Mesenchymal stem cell (in vitro differentiated cells and primary cell): ENCODE results near the gene ANKDD1A.

Experiments
- DNase-seq: peaks from one replicate; pipeline ENCODE4 v3.0.0-alpha.2; 2013
- H2AFZ ChIP-seq: one replicate; pipeline ENCODE4 v1.6.1; 2013; ENCODE audit warnings: low read depth, mild to moderate bottlenecking, control low read depth, inconsistent platforms, low read length, moderate library complexity
- H2AK5ac ChIP-seq: 2 replicates; pipeline ENCODE4 v1.6.1; 2013; ENCODE audit warnings: low read length, moderate library complexity, mild to moderate bottlenecking, inconsistent platforms; ENCODE audit not compliant: severe bottlenecking
- H2BK120ac ChIP-seq: one replicate; pipeline ENCODE4 v1.6.1; 2013; ENCODE audit warnings: low read depth, mild to moderate bottlenecking, inconsistent platforms, low read length, moderate library complexity
- H2BK12ac ChIP-seq, 2 experiments: one replicate each; pipeline ENCODE4 v1.6.1; 2013; ENCODE audit warnings: inconsistent platforms in 2 of 2, low read length in 2 of 2, mild to moderate bottlenecking in 2 of 2, moderate library complexity in 2 of 2, control low read depth in 1 of 2
- H2BK15ac ChIP-seq: one replicate; pipeline ENCODE4 v1.6.1; 2013; ENCODE audit warnings: mild to moderate bottlenecking, low read depth, inconsistent platforms; ENCODE audit not compliant: poor library complexity, severe bottlenecking
- H2BK5ac ChIP-seq: 2 replicates; pipeline ENCODE4 v1.6.1; 2013; ENCODE audit warnings: low read depth, mild to moderate bottlenecking, low read length, control low read depth, inconsistent platforms; ENCODE audit not compliant: poor library complexity, severe bottlenecking
- H3K14ac ChIP-seq, 2 experiments: one replicate each; pipeline ENCODE4 v1.6.1; 2013; ENCODE audit warnings: inconsistent platforms in 2 of 2, low read length in 2 of 2, control low read depth in 1 of 2, mild to moderate bottlenecking in 1 of 2, moderate library complexity in 1 of 2
- H3K18ac ChIP-seq, 2 experiments: one replicate each; pipeline ENCODE4 v1.6.1; 2013; ENCODE audit warnings: inconsistent platforms in 2 of 2, low read length in 2 of 2, control low read depth in 1 of 2, low read depth in 1 of 2, mild to moderate bottlenecking in 1 of 2
- H3K23ac ChIP-seq, 2 experiments: one replicate each; pipeline ENCODE4 v1.6.1; 2013; ENCODE audit warnings: inconsistent platforms in 2 of 2, low read length in 2 of 2, mild to moderate bottlenecking in 2 of 2, moderate library complexity in 2 of 2, control low read depth in 1 of 2
- H3K27ac ChIP-seq: 2 replicates; pipeline ENCODE4 v1.5.1; 2013; ENCODE audit warnings: mild to moderate bottlenecking, moderate library complexity, low read length, control low read depth, inconsistent platforms; ENCODE audit not compliant: poor library complexity, severe bottlenecking
- H3K27me3 ChIP-seq, 2 experiments: 2 replicates each; pipeline versions ENCODE4 v1.6.1 to v1.7.0; 2013; ENCODE audit warnings: low read length in 2 of 2, mild to moderate bottlenecking in 2 of 2, moderate library complexity in 2 of 2, control low read depth in 1 of 2, inconsistent platforms in 1 of 2; ENCODE audit not compliant: control insufficient read depth in 1 of 2, insufficient read depth in 1 of 2
- H3K36me3 ChIP-seq, 2 experiments: 2 replicates each; pipeline versions ENCODE4 v1.6.1 to v1.7.0; 2013; ENCODE audit warnings: low read length in 2 of 2, control low read depth in 1 of 2, inconsistent platforms in 1 of 2, low read depth in 1 of 2, mild to moderate bottlenecking in 1 of 2; ENCODE audit not compliant: insufficient read depth in 2 of 2, control insufficient read depth in 1 of 2
- H3K4ac ChIP-seq, 2 experiments: one replicate each; pipeline ENCODE4 v1.6.1; 2013; ENCODE audit warnings: inconsistent platforms in 2 of 2, low read length in 2 of 2, mild to moderate bottlenecking in 2 of 2, moderate library complexity in 2 of 2, control low read depth in 1 of 2, low read depth in 1 of 2
- H3K4me1 ChIP-seq: 2 replicates; pipeline ENCODE4 v1.6.1; 2013; ENCODE audit warnings: low read depth, low read length, control low read depth; ENCODE audit not compliant: control insufficient read depth, insufficient read depth
- H3K4me2 ChIP-seq: 2 replicates; pipeline ENCODE4 v1.6.1; 2013; ENCODE audit warnings: low read length, mild to moderate bottlenecking, inconsistent platforms; ENCODE audit not compliant: poor library complexity, severe bottlenecking
- H3K4me3 ChIP-seq, 2 experiments: 2 replicates each; pipeline versions ENCODE4 v1.5.1 to v1.7.0; 2013; ENCODE audit warnings: low read length in 2 of 2, mild to moderate bottlenecking in 2 of 2, control low read depth in 1 of 2, low read depth in 1 of 2; ENCODE audit not compliant: insufficient read depth in 1 of 2
- H3K79me1 ChIP-seq: replicated peaks from 2 replicates; pipeline ENCODE4 v1.6.1; 2013; ENCODE audit warnings: mild to moderate bottlenecking, control low read depth, low read length, inconsistent platforms; ENCODE audit not compliant: poor library complexity, severe bottlenecking
- H3K9ac ChIP-seq: 2 replicates; pipeline ENCODE4 v1.7.0; 2013; ENCODE audit warnings: mild to moderate bottlenecking, low read length, moderate library complexity
- H3K9me3 ChIP-seq: 2 replicates; pipeline ENCODE4 v1.7.0; 2013; ENCODE audit warnings: mild to moderate bottlenecking, low read length; ENCODE audit not compliant: control insufficient read depth
- H4K8ac ChIP-seq: one replicate; pipeline ENCODE4 v1.6.1; 2013; ENCODE audit warnings: inconsistent platforms, mild to moderate bottlenecking, low read length, moderate library complexity
- H4K91ac ChIP-seq: one replicate; pipeline ENCODE4 v1.6.1; 2013; ENCODE audit warnings: mild to moderate bottlenecking, low read length, inconsistent platforms
- WGBS: methylation state at CpG from one replicate; pipeline ENCODE4 v1.1.7; 2013; ENCODE audit warnings: mixed read lengths; 5-methylcytosine and 5-hydroxymethylcytosine counted together

ANKDD1A gene

DNA sequence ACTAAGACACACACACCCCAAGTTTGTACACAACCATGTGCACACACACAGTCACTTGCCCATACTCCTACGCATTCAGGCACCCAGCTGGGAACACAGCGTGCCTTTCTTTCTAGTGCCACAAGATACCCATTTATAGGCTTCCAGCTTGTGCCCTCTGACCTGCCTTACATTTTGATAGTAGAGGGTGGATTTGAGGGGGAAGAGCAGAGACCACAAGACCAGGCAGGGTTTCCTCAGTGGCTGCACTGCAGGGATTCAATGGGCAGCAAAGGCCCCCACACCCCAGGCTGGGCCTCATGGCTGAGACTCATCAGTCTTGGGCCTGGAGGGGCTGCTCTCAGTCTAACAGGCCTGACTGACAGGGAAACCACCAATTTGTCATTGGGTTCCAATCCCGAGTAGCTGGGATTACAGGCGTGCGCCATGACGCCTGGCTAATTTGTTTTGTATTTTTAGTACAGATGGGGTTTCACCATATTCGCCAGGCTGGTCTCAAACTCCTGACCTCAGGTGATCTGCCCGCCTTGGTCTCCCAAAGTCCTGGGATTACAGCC, 18.8 kb upstream of the ANKDD1A start:
- Histone ChIP-seq H3K4me1 (peaks cover 21% of the 10 kb centered on the region), H4K8ac (peak overlapping the region; percentile 86), H3K23ac (no peak overlapping the region), H2BK15ac (peak overlapping the region; percentile 49), H3K27me3 (no peaks in the 10 kb centered on the region), H3K79me1 (no peaks in the 10 kb centered on the region), H3K4me3 (no peak overlapping the region), H3K9me3 (no peaks in the 10 kb centered on the region), H2BK12ac (peak overlapping the region; percentile 21 to 59), H2AFZ (no peak overlapping the region), H3K4me2 (no peak overlapping the region), H2BK5ac (no peak overlapping the region), H2BK120ac (peak overlapping the region; percentile 23), H2AK5ac (peak overlapping the region; percentile 16), H3K36me3 (no peaks in the 10 kb centered on the region), H4K91ac (peak overlapping the region; percentile 25), H3K18ac (peak overlapping the region in 1 of 2 experiments; percentile 16), H3K4ac (peak overlapping the region in 1 of 2 experiments; percentile 9), H3K14ac (no peak overlapping the region), H3K27ac (no peak overlapping the region), H3K9ac (no peak overlapping the region)
- DNase-seq, result no peak
- over 99% methylated on average over 6 of the region's 8 CpGs for WGBS

DNA sequence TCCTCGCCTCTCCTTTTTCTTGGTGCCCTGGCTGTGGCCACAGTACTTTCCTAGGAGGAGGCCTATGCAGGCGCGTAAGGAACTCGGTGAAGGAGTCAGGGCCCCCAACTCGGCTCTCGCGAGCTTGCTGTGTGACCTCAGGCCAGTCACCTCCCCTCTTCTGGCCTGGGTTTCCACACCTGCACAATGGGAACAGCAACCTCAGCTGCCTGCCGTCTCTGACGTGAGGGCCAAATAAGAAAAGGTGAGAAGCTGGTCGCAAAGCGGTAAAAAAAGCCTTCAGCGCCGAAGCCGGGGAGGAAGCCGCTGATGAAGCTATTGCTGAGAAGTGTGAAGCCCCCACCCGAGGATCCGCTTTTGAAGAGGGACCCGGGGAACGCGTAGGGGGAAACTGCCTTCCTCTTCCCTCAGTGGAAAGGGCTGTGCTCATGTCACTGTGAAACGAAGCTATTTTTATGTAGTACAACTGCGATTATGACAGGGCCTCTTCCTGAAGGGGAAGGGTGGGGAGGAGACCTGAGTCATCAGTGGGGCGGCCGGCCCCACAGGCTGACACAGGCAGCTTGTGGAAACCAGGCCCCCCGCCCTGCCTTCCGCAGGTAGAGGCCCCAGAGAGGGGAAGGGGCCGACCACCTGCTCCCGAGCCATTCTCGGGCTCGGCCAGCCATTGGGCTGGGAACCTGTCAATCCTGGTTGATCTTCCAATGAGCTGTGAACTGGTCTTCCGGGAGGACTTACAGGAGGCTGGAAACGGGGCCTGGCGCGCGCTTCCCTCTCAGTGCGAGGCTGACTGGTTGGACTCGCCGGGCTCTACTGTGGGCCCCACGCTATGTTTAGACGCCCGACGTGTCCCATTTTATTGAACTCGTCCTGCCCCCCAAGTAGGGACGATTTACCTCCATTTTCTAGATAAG, 18.0 kb upstream of the ANKDD1A start:
- peak overlapping the region; percentile 67 to 85 for H2BK12ac ChIP-seq
- peak overlapping the region; percentile 48 for H3K4me2 ChIP-seq
- H4K8ac ChIP-seq, result peak overlapping the region; percentile 95
- H3K14ac ChIP-seq, result peak overlapping the region in 1 of 2 experiments; percentile 78
- no peaks in the 10 kb centered on the region for H3K79me1 ChIP-seq
- H2AK5ac ChIP-seq, result peak overlapping the region; percentile 11
- H4K91ac ChIP-seq, result peak overlapping the region; percentile 85
- H3K27ac ChIP-seq, result peak overlapping the region; percentile 36
- peak overlapping the region; percentile 79 to 83 for H3K18ac ChIP-seq
- peak overlapping the region; percentile 81 for H3K9ac ChIP-seq
- H2AFZ ChIP-seq, result peak overlapping the region; percentile 87
- H3K36me3 ChIP-seq, result no peaks in the 10 kb centered on the region
- H3K4me1 ChIP-seq, result peaks cover 24% of the 10 kb centered on the region
- H3K9me3 ChIP-seq, result no peaks in the 10 kb centered on the region
- peak overlapping the region; percentile 73 to 86 for H3K4ac ChIP-seq
- peak overlapping the region; percentile 90 for H2BK120ac ChIP-seq
- no peak overlapping the region for H3K23ac ChIP-seq
- H3K27me3 ChIP-seq, result no peaks in the 10 kb centered on the region
- H2BK5ac ChIP-seq, result no peak overlapping the region
- peak overlapping the region; percentile 31 for H2BK15ac ChIP-seq
- peak overlapping the region in 1 of 2 experiments; percentile 65 for H3K4me3 ChIP-seq
- 28% methylated on average over 44 of the region's 44 CpGs for WGBS
- peak; percentile 95 for DNase-seq

DNA sequence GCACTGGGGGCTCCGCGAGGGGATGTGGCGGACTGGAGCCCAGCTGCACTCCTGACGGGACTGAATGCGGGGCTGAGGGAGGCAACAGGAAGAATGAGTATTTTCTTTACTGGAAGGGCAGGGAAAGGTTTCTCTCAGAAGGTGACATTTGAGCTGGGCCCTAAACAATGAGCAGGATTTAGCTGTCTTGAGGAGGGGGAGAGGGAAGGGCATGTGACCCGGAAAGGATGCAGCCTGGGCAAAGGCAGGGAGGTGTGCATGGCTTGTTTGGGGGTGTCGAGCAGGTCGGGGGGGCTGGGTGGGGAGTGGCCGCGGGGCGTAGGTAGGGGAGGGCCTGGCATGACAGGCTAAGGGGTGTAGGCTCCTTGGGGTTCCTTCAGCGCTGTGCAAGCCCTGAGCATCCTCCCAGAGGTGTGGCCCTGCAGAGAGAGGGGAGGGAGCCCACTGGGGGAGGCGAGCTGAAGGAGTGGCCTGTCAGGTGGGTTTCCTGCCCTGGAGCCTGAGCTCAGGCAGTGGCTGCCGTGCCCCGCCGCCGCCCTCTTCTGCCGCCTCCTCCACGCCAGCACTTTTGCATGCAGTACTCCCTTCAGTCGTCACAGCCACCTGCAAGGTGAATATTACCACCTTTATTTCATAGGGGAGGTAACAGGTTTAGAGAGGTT, 17.2 kb upstream of the ANKDD1A start:
- H3K4me2 ChIP-seq, result peak overlapping the region; percentile 36
- H2AK5ac ChIP-seq, result no peak overlapping the region
- H3K18ac ChIP-seq, result peak overlapping the region; percentile 79 to 83
- peak overlapping the region; percentile 82 for H2BK15ac ChIP-seq
- peak overlapping the region; percentile 36 for H3K27ac ChIP-seq
- no peaks in the 10 kb centered on the region for H3K36me3 ChIP-seq
- peak overlapping the region in 1 of 2 experiments; percentile 96 for H2BK12ac ChIP-seq
- no peak overlapping the region for H2BK5ac ChIP-seq
- no peak for DNase-seq
- H4K91ac ChIP-seq, result peak overlapping the region; percentile 85
- H4K8ac ChIP-seq, result peak overlapping the region; percentile 95
- peak overlapping the region in 1 of 2 experiments; percentile 69 for H3K4me3 ChIP-seq
- H3K27me3 ChIP-seq, result no peaks in the 10 kb centered on the region
- peak overlapping the region in 1 of 2 experiments; percentile 86 for H3K14ac ChIP-seq
- H3K23ac ChIP-seq, result no peak overlapping the region
- H3K9ac ChIP-seq, result peak overlapping the region; percentile 85
- H3K4me1 ChIP-seq, result peaks cover 24% of the 10 kb centered on the region
- peak overlapping the region; percentile 76 to 86 for H3K4ac ChIP-seq
- no peaks in the 10 kb centered on the region for H3K9me3 ChIP-seq
- 31% methylated on average over 13 of the region's 20 CpGs for WGBS
- peak overlapping the region; percentile 87 for H2AFZ ChIP-seq
- peak overlapping the region; percentile 90 for H2BK120ac ChIP-seq
- H3K79me1 ChIP-seq, result no peaks in the 10 kb centered on the region
